Measurements from ENCODE around the gene CIBAR2. TPM values are rescaled to one million over a fixed set of nuclear protein-coding genes. Genes with fewer than 3 reads are reported as not detected.

CIBAR2 gene
- total RNA-seq, 3 donors from 2014 or later (not counting 1 experiment from before 2014, with no cell fraction given) = not detected

DNA sequence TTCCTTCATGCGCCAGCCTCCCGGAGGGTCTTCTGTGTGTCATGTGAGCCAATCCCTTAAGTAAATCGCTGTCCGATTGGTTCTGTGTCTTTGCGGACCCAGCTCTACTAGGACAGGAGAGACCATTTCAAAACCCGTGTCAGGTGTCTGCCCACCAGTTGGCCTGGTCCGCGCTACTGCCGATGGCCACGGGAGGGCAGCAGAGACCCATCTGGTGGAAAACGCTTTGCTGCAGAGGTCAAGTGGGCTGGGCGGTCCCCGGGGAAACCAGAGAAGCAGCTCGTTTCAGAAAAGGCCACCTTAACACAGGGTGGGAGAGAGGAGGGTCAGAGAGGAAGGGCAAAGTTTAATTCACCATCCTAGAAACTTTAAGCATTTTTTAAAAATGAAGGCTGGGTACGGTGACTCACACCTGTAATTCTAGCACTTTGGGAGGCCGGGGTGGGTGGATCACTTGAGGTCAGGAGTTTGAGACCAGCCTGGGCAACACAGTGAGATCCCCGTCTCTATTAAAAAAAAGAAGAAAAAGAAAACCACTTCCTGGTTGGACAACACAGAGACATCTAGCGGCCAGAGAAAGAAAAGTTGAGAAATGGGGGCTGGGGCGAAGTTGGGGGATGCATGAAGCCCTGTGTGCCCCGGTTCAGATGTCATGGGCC is 2.8 kb upstream of the CIBAR2 start:
- Mint-ChIP-seq H3K9me3 (no peaks in the 10 kb centered on the region), H3K27ac (peak overlapping the region; percentile 88 to 89), H3K27me3 (ENCODE audit: low read depth in 2 of 2) (no peaks in the 10 kb centered on the region), H3K4me1 (peaks cover 18 to 42% of the 10 kb centered on the region in 2 donors), H3K4me3 (peak overlapping the region; percentile 77), H3K36me3 (no peaks in the 10 kb centered on the region)
- peaks cover 27% of the 10 kb centered on the region for H3K4me1 ChIP-seq (ENCODE audit: control insufficient read depth, insufficient read depth, low read length)
- DNase-seq (peak; percentile 84 to 86), ATAC-seq (peak; percentile 91 to 94 (median 94))
- no peaks in the 10 kb centered on the region for H3K36me3 ChIP-seq (ENCODE audit: control insufficient read depth, insufficient read depth, low read length)
- intact Hi-C loops (cut with micrococcal nuclease) = loop anchor here (1.0 to 5.0 kb wide), 2 partner anchors 16 to 312 kb away; no protein-coding TSS in a partner anchor
- no peak overlapping the region for H3K4me3 ChIP-seq (ENCODE audit: low read length)
- no peaks in the 10 kb centered on the region for H3K9me3 ChIP-seq (ENCODE audit: control insufficient read depth, insufficient read depth, low read length)
- H3K27me3 ChIP-seq (ENCODE audit: control insufficient read depth, insufficient read depth, low read length) = no peaks in the 10 kb centered on the region
- TF ChIP-seq CTCF (IDR thresholded peaks at IDR 0.05) = peak; percentile 85
- 6% methylated on average over 18 of the region's 20 CpGs for WGBS (ENCODE audit: insufficient coverage)
- H3K27ac ChIP-seq (ENCODE audit: low read length) = peak overlapping the region; percentile 47

DNA sequence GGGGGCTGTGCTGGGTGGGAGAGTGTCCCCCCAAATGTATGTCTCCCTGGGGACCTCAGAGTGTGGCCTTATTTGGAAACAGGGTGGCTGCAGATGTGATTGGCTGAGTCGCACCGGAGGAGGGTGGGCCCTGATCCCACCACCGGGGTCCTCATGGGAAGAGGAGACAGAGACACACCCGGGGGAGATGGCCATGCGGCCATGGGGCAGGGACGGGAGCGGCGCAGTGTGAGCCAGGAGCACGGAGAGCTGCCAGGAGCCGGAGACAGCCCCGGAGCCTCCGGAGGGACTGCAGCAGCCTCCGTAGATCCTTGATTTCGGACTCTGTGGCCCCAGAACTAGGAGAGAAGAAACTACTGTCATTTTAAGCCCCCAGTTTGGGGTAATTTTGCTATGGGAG is 1.6 kb upstream of the CIBAR2 start:
- Mint-ChIP-seq H3K4me1 (peaks cover 18 to 49% of the 10 kb centered on the region in 2 donors), H3K27me3 (ENCODE audit: low read depth in 2 of 2) (no peaks in the 10 kb centered on the region), H3K36me3 (no peaks in the 10 kb centered on the region), H3K9me3 (no peaks in the 10 kb centered on the region), H3K27ac (peak overlapping the region in 1 of 2 donors; percentile 89), H3K4me3 (no peak overlapping the region)
- TF ChIP-seq CTCF (IDR thresholded peaks at IDR 0.05) = no peak
- DNase-seq = no peak
- ATAC-seq = no peak
- H3K9me3 ChIP-seq (ENCODE audit: control insufficient read depth, insufficient read depth, low read length) = no peaks in the 10 kb centered on the region
- H3K36me3 ChIP-seq (ENCODE audit: control insufficient read depth, insufficient read depth, low read length) = no peaks in the 10 kb centered on the region
- 73% methylated on average over 14 of the region's 14 CpGs for WGBS (ENCODE audit: insufficient coverage)
- H3K27me3 ChIP-seq (ENCODE audit: control insufficient read depth, insufficient read depth, low read length) = no peaks in the 10 kb centered on the region
- H3K4me3 ChIP-seq (ENCODE audit: low read length) = no peak overlapping the region
- peaks cover 27% of the 10 kb centered on the region for H3K4me1 ChIP-seq (ENCODE audit: control insufficient read depth, insufficient read depth, low read length)
- intact Hi-C loops (cut with micrococcal nuclease) = no loop called here
- peak overlapping the region; percentile 20 for H3K27ac ChIP-seq (ENCODE audit: low read length)

GRCh38 chr16:85113168-85113733 is 979 bp upstream of the CIBAR2 start:
- no peaks in the 10 kb centered on the region for H3K27me3 ChIP-seq (ENCODE audit: control insufficient read depth, insufficient read depth, low read length)
- Mint-ChIP-seq H3K27ac (peak overlapping the region in 1 of 2 donors; percentile 89), H3K27me3 (ENCODE audit: low read depth in 2 of 2) (no peaks in the 10 kb centered on the region), H3K4me1 (peaks cover 19 to 50% of the 10 kb centered on the region in 2 donors), H3K4me3 (no peak overlapping the region), H3K36me3 (no peaks in the 10 kb centered on the region), H3K9me3 (no peaks in the 10 kb centered on the region)
- peaks cover 27% of the 10 kb centered on the region for H3K4me1 ChIP-seq (ENCODE audit: control insufficient read depth, insufficient read depth, low read length)
- WGBS (ENCODE audit: insufficient coverage) = 95% methylated on average over 14 of the region's 14 CpGs
- TF ChIP-seq CTCF (IDR thresholded peaks at IDR 0.05) = no peak
- H3K27ac ChIP-seq (ENCODE audit: low read length) = no peak overlapping the region
- no peak overlapping the region for H3K4me3 ChIP-seq (ENCODE audit: low read length)
- no peaks in the 10 kb centered on the region for H3K36me3 ChIP-seq (ENCODE audit: control insufficient read depth, insufficient read depth, low read length)
- intact Hi-C loops (cut with micrococcal nuclease) = no loop called here
- no peaks in the 10 kb centered on the region for H3K9me3 ChIP-seq (ENCODE audit: control insufficient read depth, insufficient read depth, low read length)
- no peak for DNase-seq
- ATAC-seq = no peak

All from natural killer cell (primary cell).